Mesendoderm (in vitro differentiated cells): ENCODE results near the gene MDFIC.

ENCODE experiments used
- DNase-seq: peaks from one replicate; pipeline ENCODE4 v3.0.0; 2013
- H2AK5ac ChIP-seq: 2 replicates; pipeline ENCODE4 v1.6.1; 2013; ENCODE audit warnings: low read length, inconsistent platforms
- H2BK120ac ChIP-seq: 2 replicates; pipeline ENCODE4 v1.6.1; 2013; ENCODE audit warnings: low read depth, mild to moderate bottlenecking, low read length, moderate library complexity, mixed read lengths
- H2BK15ac ChIP-seq: replicated peaks from 2 replicates; pipeline ENCODE4 v1.6.1; 2013; ENCODE audit warnings: low read depth, mild to moderate bottlenecking, moderate library complexity
- H2BK5ac ChIP-seq: 2 replicates; pipeline ENCODE4 v1.6.1; 2013; ENCODE audit warnings: low read length, inconsistent platforms
- H3K18ac ChIP-seq: 2 replicates; pipeline ENCODE4 v1.6.1; 2013; ENCODE audit warnings: mild to moderate bottlenecking, low read length, mixed read lengths
- H3K23ac ChIP-seq: one replicate; pipeline ENCODE4 v1.6.1; 2013; ENCODE audit warnings: low read length
- H3K27ac ChIP-seq: 2 replicates; pipeline ENCODE4 v1.5.1; 2013; ENCODE audit warnings: low read depth, mild to moderate bottlenecking, inconsistent platforms, low read length, moderate library complexity
- H3K27me3 ChIP-seq: 2 replicates; pipeline ENCODE4 v1.6.1; 2013; ENCODE audit warnings: low read length, control low read depth, mild to moderate bottlenecking, inconsistent platforms; ENCODE audit not compliant: insufficient read depth, poor library complexity
- H3K36me3 ChIP-seq: 2 replicates; pipeline ENCODE4 v1.6.1; 2013; ENCODE audit warnings: low read length, inconsistent platforms; ENCODE audit not compliant: control insufficient read depth, insufficient read depth
- H3K4ac ChIP-seq: one replicate; pipeline ENCODE4 v1.6.1; 2013; ENCODE audit warnings: low read depth, mild to moderate bottlenecking, low read length, moderate library complexity
- H3K4me1 ChIP-seq: 2 replicates; pipeline ENCODE4 v1.6.1; 2013; ENCODE audit warnings: low read depth, low read length, inconsistent platforms; ENCODE audit not compliant: control insufficient read depth
- H3K4me2 ChIP-seq: 2 replicates; pipeline ENCODE4 v1.6.1; 2013; ENCODE audit warnings: low read length
- H3K4me3 ChIP-seq: 2 replicates; pipeline ENCODE4 v1.5.1; 2013; ENCODE audit warnings: mild to moderate bottlenecking, low read length
- H3K56ac ChIP-seq: one replicate; pipeline ENCODE4 v1.6.1; 2013; ENCODE audit warnings: low read length
- H3K79me1 ChIP-seq: 2 replicates; pipeline ENCODE4 v1.6.1; 2013; ENCODE audit warnings: low read length, inconsistent platforms
- H3K79me2 ChIP-seq: 2 replicates; pipeline ENCODE4 v1.6.1; 2013; ENCODE audit warnings: mild to moderate bottlenecking, low read length; ENCODE audit not compliant: control insufficient read depth, insufficient read depth
- H3K9ac ChIP-seq: 2 replicates; pipeline ENCODE4 v1.6.1; 2013; ENCODE audit warnings: low read length, inconsistent platforms
- H4K5ac ChIP-seq: one replicate; pipeline ENCODE4 v1.6.1; 2013; ENCODE audit warnings: low read length
- H4K8ac ChIP-seq: one replicate; pipeline ENCODE4 v1.6.1; 2013; ENCODE audit warnings: low read depth, mild to moderate bottlenecking, control low read depth, low read length, moderate library complexity
- WGBS: extraction: QIAGEN DNeasy Blood & Tissue Kit; methylation state at CpG from one replicate; pipeline ENCODE4 v1.1.7; 2013; ENCODE audit warnings: low lambda C conversion rate, missing lambda C conversion rate; ENCODE audit not compliant: insufficient coverage; ENCODE audit errors: extremely low coverage; 5-methylcytosine and 5-hydroxymethylcytosine counted together

Gene MDFIC

DNA sequence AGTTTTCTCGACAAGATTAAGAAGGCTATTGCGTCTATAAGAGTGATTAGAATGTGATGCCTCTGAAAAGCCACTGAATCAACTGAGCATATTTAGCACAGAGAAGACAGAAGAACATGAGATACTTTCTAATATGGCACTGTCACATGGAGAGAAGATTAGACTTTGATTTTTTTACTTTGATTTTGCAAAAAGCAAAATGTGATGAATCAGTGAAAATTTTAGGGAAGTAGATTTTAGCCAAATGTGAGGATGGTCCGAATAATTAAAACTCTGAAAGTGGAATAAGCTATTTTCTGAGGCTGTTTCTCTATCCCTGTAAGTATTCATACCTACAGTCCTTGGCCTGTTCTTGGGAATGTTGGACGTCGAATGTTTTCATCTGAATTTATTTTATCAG, 11.8 kb downstream of the MDFIC start:
- Histone ChIP-seq H3K9ac (no peak overlapping the region), H2AK5ac (no peak overlapping the region), H3K27ac (no peak overlapping the region), H3K27me3 (no peaks in the 10 kb centered on the region), H2BK15ac (no peak overlapping the region), H3K4me2 (no peak overlapping the region), H3K23ac (no peak overlapping the region), H2BK5ac (no peak overlapping the region), H3K79me1 (no peaks in the 10 kb centered on the region), H4K5ac (no peak overlapping the region), H3K4me1 (peaks cover 9% of the 10 kb centered on the region), H3K56ac (no peak overlapping the region), H3K4ac (no peak overlapping the region), H2BK120ac (no peak overlapping the region), H3K4me3 (no peak overlapping the region), H4K8ac (no peak overlapping the region), H3K18ac (no peak overlapping the region), H3K36me3 (no peaks in the 10 kb centered on the region), H3K79me2 (peaks cover 10% of the 10 kb centered on the region)
- no peak for DNase-seq
- no CpG with 5 or more reads among the region's 5 CpGs for WGBS

DNA sequence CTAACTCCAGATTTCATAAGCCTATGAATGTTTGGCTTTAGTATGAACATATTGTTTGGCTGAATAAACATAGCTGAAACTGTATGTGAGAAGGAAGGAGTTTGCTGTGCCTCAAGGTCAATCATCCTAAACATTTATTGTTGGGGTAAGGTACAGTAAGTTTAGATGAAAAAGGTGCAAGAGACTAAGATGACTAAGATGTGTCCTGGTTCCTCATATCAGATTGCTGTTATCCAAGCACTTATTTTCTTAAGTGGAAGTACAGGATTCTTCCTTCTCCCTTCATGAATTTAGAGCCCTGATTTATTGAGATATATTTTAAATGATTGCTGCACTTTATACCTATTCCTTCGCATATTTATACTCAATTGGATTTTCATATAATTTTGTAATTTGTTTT, 12.2 kb downstream of the MDFIC start:
- no peak overlapping the region for H3K4ac ChIP-seq
- no peak overlapping the region for H2AK5ac ChIP-seq
- no peak overlapping the region for H3K27ac ChIP-seq
- no peaks in the 10 kb centered on the region for H3K79me1 ChIP-seq
- H3K79me2 ChIP-seq = peaks cover 10% of the 10 kb centered on the region
- H3K23ac ChIP-seq = no peak overlapping the region
- no peak overlapping the region for H2BK5ac ChIP-seq
- H4K8ac ChIP-seq = no peak overlapping the region
- no peak overlapping the region for H3K56ac ChIP-seq
- no peak overlapping the region for H2BK120ac ChIP-seq
- no peak overlapping the region for H2BK15ac ChIP-seq
- H3K36me3 ChIP-seq = no peaks in the 10 kb centered on the region
- no peak overlapping the region for H3K4me2 ChIP-seq
- no peak for DNase-seq
- peaks cover 9% of the 10 kb centered on the region for H3K4me1 ChIP-seq
- no peak overlapping the region for H3K4me3 ChIP-seq
- H4K5ac ChIP-seq = no peak overlapping the region
- H3K9ac ChIP-seq = no peak overlapping the region
- H3K18ac ChIP-seq = no peak overlapping the region
- no CpG with 5 or more reads among the region's 1 CpG for WGBS
- no peaks in the 10 kb centered on the region for H3K27me3 ChIP-seq

DNA sequence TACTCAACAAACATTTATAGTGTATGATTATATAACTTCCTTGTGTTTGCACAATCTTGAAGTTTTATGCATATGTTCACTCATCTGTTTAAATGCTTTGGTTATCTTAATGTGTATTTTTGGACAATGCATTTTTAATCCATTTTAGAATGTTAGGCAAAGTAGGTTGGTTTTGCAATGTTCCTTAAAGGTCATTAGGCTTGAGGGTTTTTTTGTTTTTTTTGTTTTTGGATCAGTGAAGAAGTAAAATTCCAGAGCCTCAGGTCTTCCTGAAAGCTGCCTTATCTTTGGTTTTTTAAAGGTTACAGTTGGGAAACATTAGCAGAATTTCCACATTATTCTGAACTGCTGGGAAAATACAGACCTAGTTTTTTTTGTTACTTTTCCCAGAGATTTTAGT, 12.8 kb downstream of the MDFIC start:
- H3K27me3 ChIP-seq = no peaks in the 10 kb centered on the region
- peaks cover 5% of the 10 kb centered on the region for H3K4me1 ChIP-seq
- H2BK120ac ChIP-seq = no peak overlapping the region
- H3K56ac ChIP-seq = no peak overlapping the region
- no peak overlapping the region for H4K8ac ChIP-seq
- H3K27ac ChIP-seq = no peak overlapping the region
- H3K23ac ChIP-seq = no peak overlapping the region
- peaks cover 10% of the 10 kb centered on the region for H3K79me2 ChIP-seq
- no peak overlapping the region for H2BK15ac ChIP-seq
- H3K9ac ChIP-seq = no peak overlapping the region
- no peak overlapping the region for H3K4me2 ChIP-seq
- no peak overlapping the region for H3K4me3 ChIP-seq
- no peak overlapping the region for H2BK5ac ChIP-seq
- H3K36me3 ChIP-seq = no peaks in the 10 kb centered on the region
- no peak overlapping the region for H3K4ac ChIP-seq
- no peak overlapping the region for H2AK5ac ChIP-seq
- no peak overlapping the region for H3K18ac ChIP-seq
- H4K5ac ChIP-seq = no peak overlapping the region
- H3K79me1 ChIP-seq = no peaks in the 10 kb centered on the region
- no peak for DNase-seq

DNA sequence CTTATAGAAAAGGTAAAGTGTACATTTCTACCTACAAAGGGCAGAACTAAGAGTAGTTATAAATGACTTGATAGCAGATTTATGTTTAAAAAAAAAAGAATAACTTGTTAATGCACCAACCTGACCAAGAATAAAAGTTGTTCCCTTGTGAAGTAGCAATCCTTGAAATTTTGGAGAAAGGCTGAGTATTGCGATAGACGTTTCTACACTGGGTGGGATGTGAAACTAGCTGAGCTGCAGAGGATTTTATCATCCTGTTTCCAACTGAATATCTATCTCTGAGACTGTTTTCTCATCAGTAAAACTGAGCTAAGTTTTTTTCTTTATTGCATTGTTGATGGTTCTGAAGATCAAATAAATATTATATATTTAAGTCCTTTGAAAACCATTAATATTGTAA, 14.6 kb downstream of the MDFIC start:
- no peak overlapping the region for H2BK15ac ChIP-seq
- H3K27me3 ChIP-seq = no peaks in the 10 kb centered on the region
- H3K4me1 ChIP-seq = peaks cover 2% of the 10 kb centered on the region
- peaks cover 9% of the 10 kb centered on the region for H3K79me2 ChIP-seq
- H3K4me3 ChIP-seq = no peak overlapping the region
- H2BK5ac ChIP-seq = no peak overlapping the region
- no peak overlapping the region for H3K4me2 ChIP-seq
- no peak overlapping the region for H4K8ac ChIP-seq
- no peak overlapping the region for H3K23ac ChIP-seq
- WGBS = no CpG with 5 or more reads among the region's 2 CpGs
- no peaks in the 10 kb centered on the region for H3K36me3 ChIP-seq
- H3K27ac ChIP-seq = no peak overlapping the region
- no peak overlapping the region for H3K18ac ChIP-seq
- no peak overlapping the region for H4K5ac ChIP-seq
- peaks cover under 1% of the 10 kb centered on the region for H3K79me1 ChIP-seq
- no peak overlapping the region for H3K9ac ChIP-seq
- H3K4ac ChIP-seq = no peak overlapping the region
- no peak overlapping the region for H2AK5ac ChIP-seq
- H2BK120ac ChIP-seq = no peak overlapping the region
- DNase-seq = no peak
- H3K56ac ChIP-seq = no peak overlapping the region

DNA sequence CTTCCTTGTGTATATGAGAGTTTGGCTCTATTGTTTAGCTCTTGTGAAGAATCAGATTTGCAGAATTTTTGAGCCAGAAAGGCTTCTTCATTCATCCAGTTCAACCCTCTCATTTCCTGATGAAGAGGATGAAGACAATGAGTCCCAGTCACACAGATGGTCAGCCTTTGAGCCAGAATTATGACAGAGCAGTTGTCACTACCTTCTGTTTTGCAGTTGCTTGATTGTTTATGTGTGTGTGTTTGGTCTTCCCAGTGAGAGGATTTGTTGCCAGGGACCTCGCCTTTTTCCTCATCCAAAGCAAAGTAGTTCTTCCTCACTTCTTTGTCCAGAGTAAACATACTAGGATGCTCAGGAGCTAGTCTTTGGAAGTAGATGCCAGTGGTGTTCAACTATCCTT, 15.6 kb downstream of the MDFIC start:
- H3K27me3 ChIP-seq = no peaks in the 10 kb centered on the region
- no CpG with 5 or more reads among the region's 1 CpG for WGBS
- H2BK5ac ChIP-seq = no peak overlapping the region
- H3K4me1 ChIP-seq = no peaks in the 10 kb centered on the region
- H2BK120ac ChIP-seq = no peak overlapping the region
- no peaks in the 10 kb centered on the region for H3K36me3 ChIP-seq
- H3K18ac ChIP-seq = no peak overlapping the region
- H3K4me3 ChIP-seq = no peak overlapping the region
- H2AK5ac ChIP-seq = no peak overlapping the region
- no peak overlapping the region for H2BK15ac ChIP-seq
- peaks cover 1% of the 10 kb centered on the region for H3K79me1 ChIP-seq
- H3K56ac ChIP-seq = no peak overlapping the region
- no peak overlapping the region for H4K5ac ChIP-seq
- H3K4ac ChIP-seq = no peak overlapping the region
- no peak for DNase-seq
- H3K4me2 ChIP-seq = no peak overlapping the region
- no peak overlapping the region for H3K9ac ChIP-seq
- no peak overlapping the region for H3K23ac ChIP-seq
- peaks cover 8% of the 10 kb centered on the region for H3K79me2 ChIP-seq
- H3K27ac ChIP-seq = no peak overlapping the region
- no peak overlapping the region for H4K8ac ChIP-seq

DNA sequence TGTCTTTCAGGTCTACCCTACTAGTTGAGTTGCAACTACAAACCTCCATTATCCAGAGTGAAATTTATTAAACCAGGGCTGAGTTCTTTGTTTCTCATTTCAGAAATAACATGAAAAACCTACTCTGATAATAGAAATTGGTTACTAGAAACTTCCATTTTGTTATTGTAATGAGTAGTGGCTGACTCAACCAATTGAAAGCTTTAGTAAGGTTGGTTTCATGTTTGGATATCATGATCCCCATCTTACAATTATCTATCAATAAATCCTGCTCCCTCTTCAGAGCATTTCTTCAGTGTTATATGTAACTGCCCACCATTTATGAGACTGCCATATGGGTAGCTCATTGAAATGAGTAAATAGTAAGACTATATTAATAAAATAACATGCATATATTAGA, 16.9 kb downstream of the MDFIC start:
- DNase-seq = no peak
- Histone ChIP-seq H3K27me3 (no peaks in the 10 kb centered on the region), H2BK120ac (no peak overlapping the region), H4K5ac (no peak overlapping the region), H3K4me3 (no peak overlapping the region), H3K4me2 (no peak overlapping the region), H4K8ac (no peak overlapping the region), H3K18ac (no peak overlapping the region), H3K23ac (no peak overlapping the region), H3K79me1 (peaks cover 1% of the 10 kb centered on the region), H3K79me2 (peaks cover 6% of the 10 kb centered on the region), H3K36me3 (no peaks in the 10 kb centered on the region), H2BK15ac (no peak overlapping the region), H2AK5ac (no peak overlapping the region), H3K9ac (no peak overlapping the region), H3K56ac (no peak overlapping the region), H2BK5ac (no peak overlapping the region), H3K4ac (no peak overlapping the region), H3K27ac (no peak overlapping the region), H3K4me1 (no peaks in the 10 kb centered on the region)
